NCI-H82 (cell line): ENCODE data around the gene JOSD2.
"Not testable (repeated sequence)": the region's sequence is repeated elsewhere in the genome, so short reads cannot be mapped to it uniquely, and the experiment has no call there.

ENCODE experiments used
- DNase-seq: peaks from one replicate; lab custom pipeline; 2025; lab: John Stamatoyannopoulos, UW

Gene JOSD2

GRCh38 chr19:50546527-50547221 lies 35.7 kb upstream of the JOSD2 start:
- no peak for DNase-seq

GRCh38 chr19:50542943-50543342 lies 32.0 kb upstream of the JOSD2 start:
- DNase-seq: no peak

GRCh38 chr19:50537769-50538230 lies 26.8 kb upstream of the JOSD2 start:
- DNase-seq: peak; percentile 84

GRCh38 chr19:50537306-50537685 lies 26.3 kb upstream of the JOSD2 start:
- DNase-seq: no peak

- no peak for DNase-seq
These were observed 25.8 kb upstream of the JOSD2 start for GRCh38 chr19:50536662-50537305.

- no peak for DNase-seq
These were observed 24.7 kb upstream of the JOSD2 start for GRCh38 chr19:50535672-50536187.

GRCh38 chr19:50534478-50534877 lies 23.5 kb upstream of the JOSD2 start:
- no peak for DNase-seq

GRCh38 chr19:50532952-50533351 lies 22.0 kb upstream of the JOSD2 start:
- DNase-seq: no peak

- no peak for DNase-seq
These were observed 20.2 kb upstream of the JOSD2 start for GRCh38 chr19:50531171-50531612.

GRCh38 chr19:50528052-50528451 lies 17.1 kb upstream of the JOSD2 start:
- DNase-seq: not testable (repeated sequence)

GRCh38 chr19:50522881-50523280 lies 11.9 kb upstream of the JOSD2 start:
- DNase-seq: no peak

GRCh38 chr19:50520822-50521465 lies 10.0 kb upstream of the JOSD2 start:
- DNase-seq: no peak

- no peak for DNase-seq
These were observed 8.1 kb upstream of the JOSD2 start for GRCh38 chr19:50519006-50519575.

- DNase-seq: no peak
These were observed 7.4 kb upstream of the JOSD2 start for GRCh38 chr19:50518091-50519005.

GRCh38 chr19:50517704-50518075 lies 6.7 kb upstream of the JOSD2 start:
- no peak for DNase-seq

- DNase-seq: no peak
These were observed 6.1 kb upstream of the JOSD2 start for GRCh38 chr19:50516964-50517703.

- DNase-seq: no peak
These were observed 5.5 kb upstream of the JOSD2 start for GRCh38 chr19:50516456-50516855.

- DNase-seq: no peak
These were observed 4.2 kb upstream of the JOSD2 start for GRCh38 chr19:50515168-50515561.

- DNase-seq: no peak
These were observed 3.6 kb upstream of the JOSD2 start for GRCh38 chr19:50514346-50515167.

GRCh38 chr19:50513746-50514345 lies 2.9 kb upstream of the JOSD2 start, which contains the start of gene ASPDH:
Gene ASPDH (minus strand): TSS chr19:50513913. CDS start chr19:50513823, 90 bp downstream.
- DNase-seq: no peak
